RWPE2 (cell line): ENCODE data around the gene CYP39A1.

Experiments
- ATAC-seq: fragments of 200-7000 bp; cut with Tn5 transposase; 3 replicates; pipeline ENCODE4 v1.9.1; 2021; ENCODE audit warnings: low read depth
- DNase-seq: peaks from one replicate; pipeline ENCODE4 v3.0.0-alpha.2; 2020; ENCODE audit warnings: low spot score
- H3K27ac ChIP-seq: fragments of 450-650 bp; 2 replicates; pipeline ENCODE4 v1.5.1; 2017; ENCODE audit warnings: mild to moderate bottlenecking; ENCODE audit not compliant: poor library complexity, severe bottlenecking
- H3K27me3 ChIP-seq: fragments of 250-450 bp; sonication (Bioruptor Pico); 2 replicates; pipeline ENCODE4 v1.5.1; 2021; ENCODE audit warnings: mild to moderate bottlenecking, moderate library complexity; ENCODE audit not compliant: insufficient read depth, poor library complexity, severe bottlenecking
- H3K36me3 ChIP-seq: fragments of 250-450 bp; sonication (Bioruptor Pico); 2 replicates; pipeline ENCODE4 v1.5.1; 2020; ENCODE audit warnings: low read depth, mild to moderate bottlenecking, moderate library complexity
- H3K4me1 ChIP-seq: fragments of 250-450 bp; sonication (Bioruptor Pico); 2 replicates; pipeline ENCODE4 v1.5.1; 2021; ENCODE audit warnings: mild to moderate bottlenecking, moderate library complexity; ENCODE audit not compliant: insufficient read depth, poor library complexity, severe bottlenecking
- H3K4me3 ChIP-seq: fragments of 250-450 bp; sonication (Bioruptor Pico); 2 replicates; pipeline ENCODE4 v1.5.1; 2021; ENCODE audit warnings: mild to moderate bottlenecking, moderate library complexity; ENCODE audit not compliant: severe bottlenecking
- H3K9me3 ChIP-seq: fragments of 250-450 bp; sonication (Bioruptor Pico); 2 replicates; pipeline ENCODE4 v1.5.1; 2021; ENCODE audit warnings: mild to moderate bottlenecking, moderate library complexity; ENCODE audit not compliant: severe bottlenecking
- TF ChIP-seq, protein P1 (sequence below): fragments of 450-650 bp; IDR thresholded peaks from one replicate; pipeline ENCODE4 v1.5.1; 2017; ENCODE audit warnings: mild to moderate bottlenecking, moderate library complexity; ENCODE audit not compliant: poor library complexity, severe bottlenecking

Gene CYP39A1, protein sequence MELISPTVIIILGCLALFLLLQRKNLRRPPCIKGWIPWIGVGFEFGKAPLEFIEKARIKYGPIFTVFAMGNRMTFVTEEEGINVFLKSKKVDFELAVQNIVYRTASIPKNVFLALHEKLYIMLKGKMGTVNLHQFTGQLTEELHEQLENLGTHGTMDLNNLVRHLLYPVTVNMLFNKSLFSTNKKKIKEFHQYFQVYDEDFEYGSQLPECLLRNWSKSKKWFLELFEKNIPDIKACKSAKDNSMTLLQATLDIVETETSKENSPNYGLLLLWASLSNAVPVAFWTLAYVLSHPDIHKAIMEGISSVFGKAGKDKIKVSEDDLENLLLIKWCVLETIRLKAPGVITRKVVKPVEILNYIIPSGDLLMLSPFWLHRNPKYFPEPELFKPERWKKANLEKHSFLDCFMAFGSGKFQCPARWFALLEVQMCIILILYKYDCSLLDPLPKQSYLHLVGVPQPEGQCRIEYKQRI

DNA sequence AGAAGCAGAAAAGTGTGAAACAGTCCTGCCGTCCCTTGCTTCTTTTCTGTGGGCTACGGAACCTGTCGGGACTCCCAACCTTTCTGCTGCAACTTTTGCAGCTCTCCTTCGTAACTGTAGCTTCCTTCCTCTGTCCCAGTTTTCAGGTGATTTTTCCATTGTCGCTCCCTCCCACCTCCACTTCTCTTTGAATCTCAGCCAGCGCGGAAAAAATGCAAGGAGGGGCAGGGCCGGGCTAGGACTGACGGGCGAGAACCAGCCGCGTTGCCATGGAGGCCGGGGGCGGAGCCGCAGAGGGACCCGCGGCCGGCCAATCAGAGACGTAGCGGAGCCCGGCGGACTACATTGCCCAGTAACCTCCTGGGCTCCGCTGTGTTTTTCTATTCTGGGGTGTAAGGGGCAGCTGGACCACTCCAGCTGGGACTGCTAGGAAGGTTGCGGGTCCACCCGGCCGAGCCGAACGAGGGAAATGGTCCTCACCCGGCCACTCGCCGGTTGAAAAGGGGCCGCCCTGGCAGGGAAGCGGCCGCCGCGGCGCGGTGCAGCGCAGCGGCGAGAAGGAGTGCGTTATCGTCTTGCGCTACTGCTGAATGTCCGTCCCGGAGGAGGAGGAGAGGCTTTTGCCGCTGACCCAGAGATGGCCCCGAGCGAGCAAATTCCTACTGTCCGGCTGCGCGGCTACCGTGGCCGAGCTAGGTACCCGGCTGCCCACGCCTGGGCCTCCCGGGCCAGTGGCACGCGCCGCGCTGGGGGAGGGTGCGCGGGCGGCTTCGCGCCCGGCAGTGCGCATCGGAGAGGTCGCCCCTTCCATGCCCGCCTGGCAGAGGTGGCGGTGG, at the start of gene CYP39A1, which contains the start of gene SLC25A27:
CYP39A1 (minus strand) TSS at position 216 of the 836 bp plus-strand sequence. CDS start 236 bp downstream, outside the sequence.
SLC25A27 (plus strand) TSS at position 373 of the 836 bp plus-strand sequence; CDS start at position 591, 218 bp downstream.
- no peaks in the 10 kb centered on the region for H3K27me3 ChIP-seq

DNA sequence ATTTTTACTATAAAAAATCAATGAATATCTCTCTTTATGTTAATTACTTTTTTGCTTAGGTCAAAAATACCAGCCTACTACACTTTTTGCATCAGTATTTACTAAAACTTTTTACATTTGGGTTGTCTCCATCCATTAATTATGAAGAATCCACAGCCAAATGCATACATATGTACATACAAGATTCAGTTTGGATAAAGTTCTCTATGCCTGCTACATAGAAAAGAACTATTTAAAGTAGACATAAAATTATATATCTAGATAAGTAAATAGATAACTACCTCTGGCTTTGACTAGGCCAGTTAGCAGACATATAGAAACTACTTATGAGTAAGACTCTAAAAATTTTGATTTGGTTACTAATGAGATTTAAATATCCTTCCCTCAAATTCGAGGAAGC, 47.4 kb upstream of the CYP39A1 start:
- no peaks in the 10 kb centered on the region for H3K27me3 ChIP-seq
- no peak overlapping the region for H3K4me3 ChIP-seq
- TF ChIP-seq, protein P1, sequence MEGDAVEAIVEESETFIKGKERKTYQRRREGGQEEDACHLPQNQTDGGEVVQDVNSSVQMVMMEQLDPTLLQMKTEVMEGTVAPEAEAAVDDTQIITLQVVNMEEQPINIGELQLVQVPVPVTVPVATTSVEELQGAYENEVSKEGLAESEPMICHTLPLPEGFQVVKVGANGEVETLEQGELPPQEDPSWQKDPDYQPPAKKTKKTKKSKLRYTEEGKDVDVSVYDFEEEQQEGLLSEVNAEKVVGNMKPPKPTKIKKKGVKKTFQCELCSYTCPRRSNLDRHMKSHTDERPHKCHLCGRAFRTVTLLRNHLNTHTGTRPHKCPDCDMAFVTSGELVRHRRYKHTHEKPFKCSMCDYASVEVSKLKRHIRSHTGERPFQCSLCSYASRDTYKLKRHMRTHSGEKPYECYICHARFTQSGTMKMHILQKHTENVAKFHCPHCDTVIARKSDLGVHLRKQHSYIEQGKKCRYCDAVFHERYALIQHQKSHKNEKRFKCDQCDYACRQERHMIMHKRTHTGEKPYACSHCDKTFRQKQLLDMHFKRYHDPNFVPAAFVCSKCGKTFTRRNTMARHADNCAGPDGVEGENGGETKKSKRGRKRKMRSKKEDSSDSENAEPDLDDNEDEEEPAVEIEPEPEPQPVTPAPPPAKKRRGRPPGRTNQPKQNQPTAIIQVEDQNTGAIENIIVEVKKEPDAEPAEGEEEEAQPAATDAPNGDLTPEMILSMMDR, result no peak
- DNase-seq, result no peak
- H3K9me3 ChIP-seq, result no peaks in the 10 kb centered on the region
- ATAC-seq, result no peak
- no peaks in the 10 kb centered on the region for H3K4me1 ChIP-seq
- no peak overlapping the region for H3K27ac ChIP-seq
- H3K36me3 ChIP-seq, result no peaks in the 10 kb centered on the region

More for the DNA sequence above, at the start of gene CYP39A1, which contains the start of gene SLC25A27:
- Histone ChIP-seq H3K36me3 (no peaks in the 10 kb centered on the region), H3K27ac (no peak within 1 kb of the TSS), H3K4me1 (peaks cover 23% of the 10 kb centered on the region), H3K4me3 (peak within 1 kb of the TSS; percentile 86), H3K9me3 (no peaks in the 10 kb centered on the region)
- DNase-seq (peak; percentile 91), ATAC-seq (peak; percentile 99)
- TF ChIP-seq, protein P1, result no peak

DNA sequence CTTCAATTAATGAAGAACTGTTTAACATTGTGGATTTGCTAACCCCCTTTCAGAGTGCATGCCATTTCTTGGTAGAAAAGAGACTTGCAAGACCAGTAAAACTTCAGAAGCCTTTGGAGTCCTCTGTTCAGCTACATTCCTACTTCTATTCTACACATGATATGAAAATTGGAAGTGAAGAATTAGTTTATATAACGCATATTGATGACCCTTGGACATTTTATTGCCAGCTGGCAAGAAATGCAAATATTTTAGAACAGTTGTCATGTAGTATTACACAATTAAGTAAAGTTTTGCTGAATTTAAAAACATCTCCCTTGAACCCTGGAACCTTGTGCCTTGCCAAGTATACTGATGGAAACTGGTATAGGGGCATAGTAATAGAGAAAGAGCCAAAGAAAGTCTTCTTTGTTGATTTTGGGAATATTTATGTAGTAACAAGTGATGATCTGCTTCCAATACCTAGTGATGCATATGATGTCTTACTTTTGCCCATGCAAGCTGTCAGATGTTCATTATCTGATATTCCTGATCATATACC, 38.4 kb upstream of the CYP39A1 start:
- ATAC-seq (no peak), DNase-seq (no peak)
- Histone ChIP-seq H3K27me3 (no peaks in the 10 kb centered on the region), H3K9me3 (no peaks in the 10 kb centered on the region), H3K36me3 (no peaks in the 10 kb centered on the region), H3K4me3 (no peak overlapping the region), H3K27ac (no peak overlapping the region), H3K4me1 (no peaks in the 10 kb centered on the region)
- TF ChIP-seq, protein P1, result no peak

DNA sequence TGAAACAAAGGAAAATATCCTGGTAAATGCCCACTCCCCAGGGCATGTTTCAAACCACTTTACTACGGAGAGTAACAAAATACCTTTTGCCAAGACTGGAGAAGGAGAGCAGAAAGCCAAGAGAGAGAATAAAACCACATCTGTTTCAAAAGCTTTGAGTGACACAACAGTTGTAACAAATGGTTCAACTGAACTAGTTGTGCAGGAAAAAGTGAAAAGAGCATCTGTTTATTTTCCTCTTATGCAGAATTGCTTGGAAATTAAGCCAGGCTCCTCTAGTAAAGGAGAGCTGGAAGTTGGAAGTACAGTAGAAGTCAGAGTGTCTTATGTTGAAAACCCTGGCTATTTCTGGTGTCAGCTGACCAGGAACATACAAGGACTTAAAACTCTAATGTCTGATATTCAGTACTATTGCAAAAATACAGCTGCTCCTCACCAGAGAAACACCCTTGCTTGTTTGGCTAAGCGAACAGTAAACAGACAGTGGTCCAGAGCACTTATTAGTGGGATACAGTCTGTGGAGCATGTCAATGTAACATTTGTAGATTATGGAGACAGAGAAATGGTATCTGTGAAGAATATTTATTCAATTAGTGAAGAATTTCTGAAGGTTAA, 37.6 kb upstream of the CYP39A1 start:
- TF ChIP-seq, protein P1, result no peak
- ATAC-seq (no peak), DNase-seq (no peak)
- Histone ChIP-seq H3K4me1 (no peaks in the 10 kb centered on the region), H3K4me3 (no peak overlapping the region), H3K36me3 (no peaks in the 10 kb centered on the region), H3K27ac (no peak overlapping the region), H3K27me3 (no peaks in the 10 kb centered on the region), H3K9me3 (no peaks in the 10 kb centered on the region)
